Gastrocnemius medialis (tissue), 4 donors: ENCODE data around the gene ENGASE.

ENCODE experiments used
- CTCF ChIP-seq, 5 experiments: fragments of 450-650 bp in 3 of 5; fragments of 200-600 bp in 2 of 5; sonication (generic) in 2 of 5; IDR thresholded peaks in 4 of 5; conservative IDR thresholded peaks in 1 of 5; 1 replicate in 4 of 5; 2 replicates in 1 of 5; pipeline ENCODE4 v1.5.1; 2016 to 2019; ENCODE audit warnings: antibody characterized with exemption in 5 of 5, mild to moderate bottlenecking in 3 of 5, moderate library complexity in 3 of 5
- POLR2A ChIP-seq, 2 donors: fragments of 450-650 bp; IDR thresholded peaks; one replicate each; pipeline ENCODE4 v1.6.1; 2017; ENCODE audit warnings: antibody characterized with exemption in 2 of 2, mild to moderate bottlenecking in 2 of 2, moderate library complexity in 2 of 2

- TF ChIP-seq CTCF (IDR thresholded peaks at IDR 0.05 in 4 of 5, conservative IDR thresholded peaks at IDR 0.05 in 1 of 5) = no peak
- no peak for TF ChIP-seq POLR2A (IDR thresholded peaks at IDR 0.05)
Observed at GRCh38 chr17:79035686-79036085, 38.9 kb upstream of the ENGASE start.
